HepG2 (cell line): Measurements from ENCODE around the gene EPB41L1. TPM values are rescaled to one million over a fixed set of nuclear protein-coding genes. Genes with fewer than 3 reads are reported as not detected.

Experiments used
- CREM ChIP-seq, 2 experiments: sonication (generic) in 1 of 2; formaldehyde crosslinking in 1 of 2; IDR thresholded peaks; 2 replicates each; pipeline versions ENCODE4 v1.4.0 to v1.6.1; 2016 to 2020; ENCODE audit warnings: antibody characterized with exemption in 1 of 2, mild to moderate bottlenecking in 1 of 2, missing genetic modification reagents in 1 of 2
- FOXA1 ChIP-seq, 2 experiments: fragments of 450-650 bp in 1 of 2; sonication (generic) in 1 of 2; formaldehyde crosslinking in 1 of 2; IDR thresholded peaks; 2 replicates each; pipeline versions ENCODE4 v1.4.0 to v1.6.1; 2016 to 2020; ENCODE audit warnings: missing genetic modification reagents in 1 of 2
- GATAD1 ChIP-seq: IDR thresholded peaks from 2 replicates; pipeline ENCODE4 v1.6.1; 2016; ENCODE audit warnings: missing genetic modification reagents, missing compliant biosample characterization
- GFI1 ChIP-seq: sonication (generic); formaldehyde crosslinking; IDR thresholded peaks from 2 replicates; pipeline ENCODE4 v1.5.0; 2020; ENCODE audit warnings: missing genetic modification reagents, mild to moderate bottlenecking, borderline replicate concordance
- MAX ChIP-seq: IDR thresholded peaks from 2 replicates; pipeline ENCODE4 v1.6.1; 2012; ENCODE audit warnings: inconsistent platforms
- SKI ChIP-seq: fragments of 450-650 bp; IDR thresholded peaks from one replicate; pipeline ENCODE4 v1.6.1; 2018; ENCODE audit warnings: mild to moderate bottlenecking; ENCODE audit not compliant: partially characterized antibody
- SP140L ChIP-seq: sonication (generic); formaldehyde crosslinking; IDR thresholded peaks from 2 replicates; pipeline ENCODE4 v1.4.0; 2020; ENCODE audit warnings: missing genetic modification reagents, borderline replicate concordance
- SRSF4 ChIP-seq: fragments of 200-400 bp; formaldehyde crosslinking; IDR thresholded peaks from one replicate; pipeline ENCODE4 v1.6.1; 2018; ENCODE audit warnings: mild to moderate bottlenecking, low read depth, low read length, moderate library complexity; ENCODE audit not compliant: poor library complexity, severe bottlenecking
- SRSF9 ChIP-seq: fragments of 200-400 bp; formaldehyde crosslinking; IDR thresholded peaks from 2 replicates; pipeline ENCODE4 v1.6.1; 2018; ENCODE audit warnings: borderline replicate concordance, mild to moderate bottlenecking, low read depth, low read length; ENCODE audit not compliant: insufficient read depth, poor library complexity, severe bottlenecking
- STAT5B ChIP-seq: sonication (generic); formaldehyde crosslinking; IDR thresholded peaks from 2 replicates; pipeline ENCODE4 v1.4.0; 2020; ENCODE audit warnings: missing genetic modification reagents
- SUZ12 ChIP-seq: fragments of 150-350 bp; IDR thresholded peaks from 2 replicates; pipeline ENCODE4 v1.6.1; 2014; ENCODE audit warnings: low read depth, low read length
- TEAD2 ChIP-seq: sonication (generic); formaldehyde crosslinking; IDR thresholded peaks from 2 replicates; pipeline ENCODE4 v1.9.0; 2021; ENCODE audit warnings: missing genetic modification reagents
- YY1 ChIP-seq: IDR thresholded peaks from 2 replicates; pipeline ENCODE4 v1.6.1; 2011; ENCODE audit warnings: low read length, low read depth, moderate library complexity, mild to moderate bottlenecking; ENCODE audit not compliant: insufficient read depth, insufficient replicate concordance
- ZFP90 ChIP-seq: sonication (generic); formaldehyde crosslinking; IDR thresholded peaks from 2 replicates; pipeline ENCODE4 v1.8.0; 2022; ENCODE audit warnings: missing genetic modification reagents, mild to moderate bottlenecking, inconsistent platforms, borderline replicate concordance
- ZNF160 ChIP-seq: sonication (generic); formaldehyde crosslinking; IDR thresholded peaks from 2 replicates; pipeline ENCODE4 v1.8.0; 2022; ENCODE audit warnings: mild to moderate bottlenecking, inconsistent platforms, missing genetic modification reagents
- ZNF260 ChIP-seq: sonication (generic); formaldehyde crosslinking; IDR thresholded peaks from 2 replicates; pipeline ENCODE4 v1.4.0; 2020; ENCODE audit warnings: missing genetic modification reagents, low read depth, mild to moderate bottlenecking, borderline replicate concordance
- ZNF367 ChIP-seq: sonication (generic); formaldehyde crosslinking; IDR thresholded peaks from 2 replicates; pipeline ENCODE4 v1.4.0; 2020; ENCODE audit warnings: missing genetic modification reagents, borderline replicate concordance
- ZNF44 ChIP-seq: sonication (generic); formaldehyde crosslinking; IDR thresholded peaks from 2 replicates; pipeline ENCODE4 v1.5.1; 2020; ENCODE audit warnings: mild to moderate bottlenecking, missing genetic modification reagents
- ZNF570 ChIP-seq: sonication (generic); formaldehyde crosslinking; IDR thresholded peaks from 2 replicates; pipeline ENCODE4 v1.4.0; 2020; ENCODE audit warnings: mild to moderate bottlenecking, missing genetic modification reagents, borderline replicate concordance
- ZNF574 ChIP-seq: sonication (generic); formaldehyde crosslinking; IDR thresholded peaks from 2 replicates; pipeline ENCODE4 v1.4.0; 2020; ENCODE audit warnings: missing genetic modification reagents
- ZNF652 ChIP-seq: IDR thresholded peaks from 2 replicates; pipeline ENCODE4 v1.6.1; 2016; ENCODE audit warnings: low read depth, borderline replicate concordance
- ZNF777 ChIP-seq: sonication (generic); formaldehyde crosslinking; IDR thresholded peaks from 2 replicates; pipeline ENCODE4 v1.4.0; 2020; ENCODE audit warnings: missing genetic modification reagents
- polyA plus RNA-seq, 8 experiments: library from polyadenylated mRNA; depleted of rRNA in 3 of 8; stranded (reverse) in 7 of 8; unstranded in 1 of 8; fragments of >200 nt; fragmentation: Illumina TruSeq in 4 of 8; extraction: Trizol in 4 of 8; gene quantifications; 2 replicates each; pipeline versions ENCODE4 v1.2.1 to v1.2.3, GENCODE V29; 2011 to 2016; ENCODE audit warnings: low read depth in 4 of 8, missing spikeins in 1 of 8, mixed read lengths in 1 of 8; ENCODE audit not compliant: insufficient read depth in 1 of 8
- total RNA-seq, 5 experiments: library from RNA; depleted of rRNA; stranded (reverse); fragments of >200 nt; fragmentation: Illumina TruSeq; extraction: Trizol; gene quantifications; 2 replicates each; pipeline ENCODE4 v1.2.3, GENCODE V29; 2016; ENCODE audit warnings: low read depth in 1 of 5
- TF ChIP-seq, protein P1 (sequence below): sonication (generic); formaldehyde crosslinking; conservative IDR thresholded peaks from 2 replicates; pipeline ENCODE4 v1.8.0; 2022; ENCODE audit warnings: low read depth, missing genetic modification reagents
- TF ChIP-seq, protein P2 (sequence below): sonication (generic); formaldehyde crosslinking; IDR thresholded peaks from 2 replicates; pipeline ENCODE4 v1.4.0; 2020; ENCODE audit warnings: low read depth, mild to moderate bottlenecking, missing genetic modification reagents

The EPB41L1 gene
- total and polyA plus RNA-seq, 2 of the 13 experiments (the other 11 are each of a cell fraction or from before 2014, with no cell fraction given): 16.7 to 39.0 TPM

DNA sequence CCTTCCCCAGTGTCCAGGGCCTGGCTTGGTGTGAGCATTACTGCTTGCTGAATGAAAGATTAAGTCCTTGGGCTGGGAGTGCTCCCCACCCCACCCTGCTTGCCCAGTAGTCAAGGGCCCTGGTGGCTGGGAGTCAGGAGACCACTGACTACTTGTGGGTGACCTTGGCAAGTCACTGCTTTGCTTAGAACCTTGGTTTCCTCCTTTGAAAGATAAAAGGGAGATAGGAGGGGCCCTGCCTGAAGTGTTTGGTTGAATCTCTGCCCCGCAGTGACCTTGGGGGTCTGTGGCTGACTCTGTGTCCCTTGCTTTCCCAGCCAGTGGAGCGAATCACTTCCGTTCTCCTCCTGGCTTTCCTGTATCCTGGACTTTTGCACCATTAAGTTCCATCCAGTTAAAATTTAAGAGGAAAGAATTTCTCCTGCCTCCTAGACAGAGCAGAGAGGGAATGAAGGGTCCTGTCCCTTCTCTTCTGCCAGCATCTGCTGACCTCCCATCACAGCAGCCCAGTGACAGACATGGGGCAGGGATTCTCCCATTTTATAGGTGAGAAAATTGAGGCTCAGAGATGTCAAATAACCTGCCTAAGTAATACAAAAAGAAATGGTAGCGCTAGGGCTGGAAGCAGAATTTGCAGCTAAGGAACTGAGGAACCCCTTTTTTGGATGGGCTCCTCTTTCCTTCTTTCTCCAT lies 3.5 kb upstream of the EPB41L1 start (continued):
- no peak for TF ChIP-seq MAX
- TF ChIP-seq ZNF570 (CRISPR knock-in tag): no peak
- no peak for TF ChIP-seq GATAD1 (CRISPR knock-in tag)
- TF ChIP-seq ZNF367 (CRISPR knock-in tag): no peak
- TF ChIP-seq ZNF652 (CRISPR knock-in tag): peak; percentile 39; the same call in 1 of the 2 replicates
- TF ChIP-seq SRSF4: no peak
- 0 out of 2 replicates have a peak, but pooled peaks have one; percentile 34 for TF ChIP-seq ZNF160
- TF ChIP-seq STAT5B: no peak
- TF ChIP-seq YY1: no peak
- TF ChIP-seq FOXA1 (IDR thresholded peaks at IDR 0.05): no peak
- no peak for TF ChIP-seq FOXA1 (CRISPR knock-in tag; IDR thresholded peaks at IDR 0.05)
- TF ChIP-seq TEAD2 (CRISPR knock-in tag): no peak
- TF ChIP-seq SKI: no peak
- no peak for TF ChIP-seq SUZ12
- TF ChIP-seq CREM (IDR thresholded peaks at IDR 0.05): peak; percentile 68
- no peak for TF ChIP-seq CREM (CRISPR knock-in tag; IDR thresholded peaks at IDR 0.05)
- 0 out of 2 replicates have a peak, but pooled peaks have one; percentile 19 for TF ChIP-seq ZNF44 (CRISPR knock-in tag)
- TF ChIP-seq, protein P1, sequence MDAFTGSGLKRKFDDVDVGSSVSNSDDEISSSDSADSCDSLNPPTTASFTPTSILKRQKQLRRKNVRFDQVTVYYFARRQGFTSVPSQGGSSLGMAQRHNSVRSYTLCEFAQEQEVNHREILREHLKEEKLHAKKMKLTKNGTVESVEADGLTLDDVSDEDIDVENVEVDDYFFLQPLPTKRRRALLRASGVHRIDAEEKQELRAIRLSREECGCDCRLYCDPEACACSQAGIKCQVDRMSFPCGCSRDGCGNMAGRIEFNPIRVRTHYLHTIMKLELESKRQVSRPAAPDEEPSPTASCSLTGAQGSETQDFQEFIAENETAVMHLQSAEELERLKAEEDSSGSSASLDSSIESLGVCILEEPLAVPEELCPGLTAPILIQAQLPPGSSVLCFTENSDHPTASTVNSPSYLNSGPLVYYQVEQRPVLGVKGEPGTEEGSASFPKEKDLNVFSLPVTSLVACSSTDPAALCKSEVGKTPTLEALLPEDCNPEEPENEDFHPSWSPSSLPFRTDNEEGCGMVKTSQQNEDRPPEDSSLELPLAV (CRISPR knock-in tag): no peak
- no peak; the same call in 1 of the 2 replicates for TF ChIP-seq ZFP90 (CRISPR knock-in tag)
- TF ChIP-seq, protein P2, sequence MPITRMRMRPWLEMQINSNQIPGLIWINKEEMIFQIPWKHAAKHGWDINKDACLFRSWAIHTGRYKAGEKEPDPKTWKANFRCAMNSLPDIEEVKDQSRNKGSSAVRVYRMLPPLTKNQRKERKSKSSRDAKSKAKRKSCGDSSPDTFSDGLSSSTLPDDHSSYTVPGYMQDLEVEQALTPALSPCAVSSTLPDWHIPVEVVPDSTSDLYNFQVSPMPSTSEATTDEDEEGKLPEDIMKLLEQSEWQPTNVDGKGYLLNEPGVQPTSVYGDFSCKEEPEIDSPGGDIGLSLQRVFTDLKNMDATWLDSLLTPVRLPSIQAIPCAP: no peak
- peak; percentile 97 for TF ChIP-seq GFI1
- no peak for TF ChIP-seq ZNF260 (CRISPR knock-in tag)
- peak; percentile 64 for TF ChIP-seq ZNF574
- TF ChIP-seq SP140L: peak; percentile 39; the same call in 1 of the 2 replicates
- no peak for TF ChIP-seq ZNF777 (CRISPR knock-in tag)
- no peak for TF ChIP-seq SRSF9
